ENCODE measurements around the gene LCE1C.

The LCE1C gene

DNA sequence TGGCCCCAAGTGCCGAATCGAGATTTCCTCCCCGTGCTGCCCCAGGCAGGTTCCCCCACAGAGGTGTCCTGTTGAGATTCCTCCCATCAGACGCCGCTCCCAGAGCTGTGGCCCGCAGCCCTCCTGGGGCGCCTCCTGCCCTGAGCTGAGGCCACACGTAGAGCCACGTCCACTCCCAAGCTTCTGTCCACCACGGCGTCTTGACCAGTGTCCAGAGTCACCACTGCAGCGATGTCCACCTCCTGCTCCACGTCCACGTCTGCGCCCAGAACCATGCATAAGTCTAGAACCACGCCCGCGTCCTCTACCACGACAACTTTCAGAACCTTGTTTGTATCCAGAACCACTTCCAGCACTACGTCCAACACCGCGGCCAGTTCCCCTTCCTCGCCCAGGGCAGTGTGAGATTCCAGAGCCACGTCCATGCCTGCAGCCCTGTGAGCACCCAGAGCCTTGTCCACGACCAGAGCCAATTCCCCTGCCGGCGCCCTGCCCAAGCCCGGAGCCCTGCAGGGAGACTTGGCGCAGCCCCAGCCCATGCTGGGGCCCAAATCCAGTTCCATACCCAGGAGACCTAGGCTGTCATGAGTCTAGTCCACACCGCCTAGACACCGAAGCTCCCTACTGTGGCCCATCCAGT lies 45.8 kb downstream of the LCE1C start:
- DNase-seq, result no peak

DNA sequence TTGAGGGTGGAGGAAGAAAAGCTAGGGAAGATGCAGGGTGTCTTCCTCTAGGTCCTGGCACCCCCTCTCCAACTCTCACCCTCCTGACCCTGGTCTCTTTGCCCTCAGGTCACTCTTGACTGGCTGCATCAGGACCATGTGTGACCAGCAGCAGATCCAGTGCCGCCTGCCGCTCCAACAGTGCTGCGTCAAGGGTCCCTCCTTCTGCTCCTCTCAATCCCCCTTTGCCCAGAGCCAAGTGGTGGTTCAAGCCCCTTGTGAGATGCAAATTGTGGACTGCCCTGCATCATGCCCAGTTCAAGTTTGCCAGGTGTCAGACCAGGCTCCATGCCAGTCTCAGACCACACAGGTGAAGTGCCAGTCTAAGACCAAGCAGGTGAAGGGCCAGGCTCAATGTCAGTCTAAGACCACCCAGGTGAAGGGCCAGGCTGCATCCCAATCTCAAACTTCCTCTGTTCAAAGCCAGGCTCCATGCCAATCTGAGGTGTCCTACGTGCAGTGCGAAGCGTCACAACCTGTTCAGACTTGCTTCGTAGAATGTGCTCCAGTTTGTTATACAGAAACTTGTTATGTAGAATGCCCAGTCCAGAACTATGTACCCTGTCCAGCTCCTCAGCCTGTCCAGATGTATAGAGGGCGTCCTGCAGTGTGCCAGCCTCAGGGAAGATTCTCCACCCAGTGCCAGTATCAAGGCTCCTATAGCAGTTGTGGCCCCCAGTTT lies 46.8 kb downstream of the LCE1C start:
- no peak for DNase-seq

DNA sequence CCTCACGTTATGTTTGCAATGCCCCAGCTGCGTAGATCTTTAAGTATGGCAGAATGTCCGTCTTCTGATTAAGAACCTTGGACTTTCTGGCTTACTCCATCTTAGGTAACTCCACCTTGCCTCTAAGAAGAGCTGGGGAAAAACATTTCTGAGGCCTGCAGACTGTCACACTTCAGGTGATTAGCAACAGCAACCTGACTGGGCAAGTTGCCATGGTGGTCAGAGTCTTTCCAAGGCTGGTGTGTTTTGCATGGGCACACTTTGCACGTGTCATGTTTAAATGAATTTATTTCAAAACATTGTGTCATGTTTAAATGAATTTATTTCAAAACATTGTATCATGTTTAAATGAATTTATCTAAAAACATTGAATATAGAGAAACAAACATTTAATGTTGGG lies 47.8 kb downstream of the LCE1C start:
- DNase-seq, result no peak

DNA sequence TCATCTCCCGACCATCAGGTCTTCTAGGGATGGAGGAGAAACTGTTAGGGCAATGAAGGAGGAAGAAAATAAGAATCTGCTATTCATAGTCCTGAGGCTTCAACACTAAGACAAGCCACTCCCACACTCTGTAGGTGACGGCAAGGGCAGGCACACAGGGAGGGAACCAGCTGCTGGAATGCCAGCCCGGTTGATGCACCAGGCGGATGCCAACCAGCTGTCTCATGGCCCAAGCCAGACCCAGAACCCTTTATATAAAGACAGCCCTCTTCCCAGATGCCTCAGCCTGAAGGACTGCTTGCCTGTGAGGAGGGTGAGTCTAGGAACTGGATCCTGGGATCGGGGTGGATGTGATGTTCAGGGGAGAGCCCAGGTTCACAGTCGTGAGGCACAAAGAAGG lies 48.7 kb downstream of the LCE1C start, which contains the start of gene KPRP:
Gene KPRP (plus strand): TSS at position 279 of the 400 bp plus-strand sequence. CDS start 1,564 bp downstream, outside the sequence.
- DNase-seq, result peak in 6 of 56 donors; percentile 12 to 41 (median 33)

DNA sequence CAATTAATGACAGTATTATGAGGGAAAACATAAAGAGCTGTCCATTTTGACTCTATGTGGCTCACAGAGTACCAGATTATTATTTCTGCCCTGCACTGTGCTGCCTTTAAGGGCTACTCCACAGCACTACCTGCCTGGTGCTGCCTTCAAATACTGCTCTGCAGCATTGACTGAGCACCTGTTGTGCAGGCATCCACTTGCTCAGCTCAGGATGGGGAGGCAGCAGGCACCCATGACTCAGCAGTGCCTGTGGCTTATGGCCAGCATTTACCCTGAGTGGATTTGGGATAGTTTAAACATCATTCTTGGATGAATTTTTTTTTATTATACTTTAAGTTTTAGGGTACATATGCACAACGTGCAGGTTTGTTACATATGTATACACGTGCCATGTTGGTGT lies 49.6 kb downstream of the LCE1C start:
- peak in 3 of 56 donors; percentile 2 to 16 (median 4) for DNase-seq

Data from nucleus accumbens (tissue), 56 donors.